ENCODE results near the gene PPP1R14D.

DNA sequence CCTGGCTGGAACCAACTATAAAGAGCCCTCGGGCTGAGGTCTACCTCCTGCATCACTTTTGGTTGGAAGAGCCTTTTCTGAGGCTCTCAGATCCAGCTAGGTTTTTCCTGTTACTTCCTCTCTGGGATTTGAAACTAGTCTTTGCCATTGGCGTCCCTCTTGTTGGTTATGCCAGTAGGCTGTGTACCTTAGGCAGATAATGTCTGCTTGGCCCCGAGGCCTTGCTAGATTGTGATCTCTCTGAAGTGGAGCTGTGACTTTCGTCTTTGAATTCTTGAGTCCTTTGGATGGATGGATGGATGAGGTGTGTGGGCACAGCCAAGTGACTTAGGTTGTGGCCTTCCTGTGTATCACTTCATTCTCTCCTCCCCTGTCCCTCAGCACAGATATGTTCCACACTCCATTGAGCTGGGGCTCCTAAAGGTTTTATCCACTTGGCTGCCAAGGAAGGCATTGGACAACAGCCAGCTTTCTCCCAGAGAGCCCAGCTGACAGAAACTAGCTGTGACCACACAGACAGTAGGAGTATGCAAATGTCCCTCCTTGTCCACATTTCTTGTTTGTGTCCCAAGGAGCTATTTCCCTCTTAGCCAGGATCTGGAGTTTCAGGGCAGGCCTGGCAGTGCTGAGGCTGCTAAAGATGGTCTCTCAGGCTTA, 13.3 kb downstream of the PPP1R14D start:
- TF ChIP-seq, protein P1, sequence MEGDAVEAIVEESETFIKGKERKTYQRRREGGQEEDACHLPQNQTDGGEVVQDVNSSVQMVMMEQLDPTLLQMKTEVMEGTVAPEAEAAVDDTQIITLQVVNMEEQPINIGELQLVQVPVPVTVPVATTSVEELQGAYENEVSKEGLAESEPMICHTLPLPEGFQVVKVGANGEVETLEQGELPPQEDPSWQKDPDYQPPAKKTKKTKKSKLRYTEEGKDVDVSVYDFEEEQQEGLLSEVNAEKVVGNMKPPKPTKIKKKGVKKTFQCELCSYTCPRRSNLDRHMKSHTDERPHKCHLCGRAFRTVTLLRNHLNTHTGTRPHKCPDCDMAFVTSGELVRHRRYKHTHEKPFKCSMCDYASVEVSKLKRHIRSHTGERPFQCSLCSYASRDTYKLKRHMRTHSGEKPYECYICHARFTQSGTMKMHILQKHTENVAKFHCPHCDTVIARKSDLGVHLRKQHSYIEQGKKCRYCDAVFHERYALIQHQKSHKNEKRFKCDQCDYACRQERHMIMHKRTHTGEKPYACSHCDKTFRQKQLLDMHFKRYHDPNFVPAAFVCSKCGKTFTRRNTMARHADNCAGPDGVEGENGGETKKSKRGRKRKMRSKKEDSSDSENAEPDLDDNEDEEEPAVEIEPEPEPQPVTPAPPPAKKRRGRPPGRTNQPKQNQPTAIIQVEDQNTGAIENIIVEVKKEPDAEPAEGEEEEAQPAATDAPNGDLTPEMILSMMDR (IDR thresholded peaks at IDR 0.05): no peak
- TF ChIP-seq EP300 (IDR thresholded peaks at IDR 0.05) (no peak), POLR2AphosphoS5 (IDR thresholded peaks at IDR 0.05) (no peak)
